Neural progenitor cell (in vitro differentiated cells): ENCODE results near the gene CTTN. TPM values are rescaled to one million over a fixed set of nuclear protein-coding genes. Genes with fewer than 3 reads are reported as not detected.

ENCODE experiments used
- DNase-seq: peaks from one replicate; pipeline ENCODE4 v3.0.0-alpha.2; 2016; ENCODE audit warnings: low spot score
- H2AFZ ChIP-seq: fragments of 200-600 bp; sonication (generic); replicated peaks from 2 replicates; pipeline ENCODE4 v1.6.1; 2016; ENCODE audit warnings: antibody characterized with exemption
- H3F3A ChIP-seq: fragments of 200-600 bp; sonication (generic); 2 replicates; pipeline ENCODE4 v1.6.1; 2016; ENCODE audit warnings: antibody characterized with exemption, low read depth
- H3K27ac ChIP-seq: fragments of 200-600 bp; sonication (generic); 2 replicates; pipeline ENCODE4 v1.5.1; 2016; ENCODE audit warnings: mild to moderate bottlenecking
- H3K27me3 ChIP-seq: fragments of 200-600 bp; sonication (generic); 2 replicates; pipeline ENCODE4 v1.6.1; 2016; ENCODE audit warnings: mild to moderate bottlenecking, moderate library complexity
- H3K36me3 ChIP-seq: fragments of 200-600 bp; sonication (generic); 2 replicates; pipeline ENCODE4 v1.5.1; 2016
- H3K4me1 ChIP-seq: fragments of 200-600 bp; sonication (generic); 2 replicates; pipeline ENCODE4 v1.6.1; 2016; ENCODE audit warnings: mixed run types
- H3K4me2 ChIP-seq: fragments of 200-600 bp; sonication (generic); 2 replicates; pipeline ENCODE4 v1.6.1; 2016
- H3K4me3 ChIP-seq: fragments of 200-600 bp; sonication (generic); 2 replicates; pipeline ENCODE4 v1.5.1; 2016
- H3K79me2 ChIP-seq: fragments of 200-600 bp; sonication (generic); 2 replicates; pipeline ENCODE4 v1.6.1; 2016; ENCODE audit warnings: low read depth
- H3K9ac ChIP-seq: fragments of 200-600 bp; sonication (generic); 2 replicates; pipeline ENCODE4 v1.6.1; 2016
- H3K9me3 ChIP-seq: fragments of 200-600 bp; sonication (generic); 2 replicates; pipeline ENCODE4 v1.5.1; 2016; ENCODE audit warnings: low read depth
- H4K20me1 ChIP-seq: fragments of 200-600 bp; sonication (generic); 2 replicates; pipeline ENCODE4 v1.6.1; 2016; ENCODE audit warnings: low read depth
- H3K27ac Mint-ChIP-seq: 3 replicates; pipeline ENCODE4 v1.8.0; 2021; ENCODE audit warnings: mixed read lengths
- H3K27me3 Mint-ChIP-seq: 2 replicates; pipeline ENCODE4 v1.8.0; 2022; ENCODE audit warnings: low read depth, mild to moderate bottlenecking, inconsistent platforms, moderate library complexity, mixed read lengths; ENCODE audit not compliant: insufficient read depth
- H3K36me3 Mint-ChIP-seq: 3 replicates; pipeline ENCODE4 v1.8.0; 2021; ENCODE audit warnings: mixed read lengths
- H3K4me1 Mint-ChIP-seq: 3 replicates; pipeline ENCODE4 v1.8.0; 2021; ENCODE audit warnings: mixed read lengths
- H3K4me3 Mint-ChIP-seq: 3 replicates; pipeline ENCODE4 v1.8.0; 2021; ENCODE audit warnings: mild to moderate bottlenecking, moderate library complexity, mixed read lengths
- H3K9me3 Mint-ChIP-seq: 3 replicates; pipeline ENCODE4 v1.8.0; 2020; ENCODE audit warnings: mixed read lengths
- CTCF ChIP-seq: fragments of 200-600 bp; sonication (generic); IDR thresholded peaks from 2 replicates; pipeline ENCODE4 v1.5.1; 2017; ENCODE audit warnings: antibody characterized with exemption, mild to moderate bottlenecking
- EZH2 ChIP-seq: fragments of 200-600 bp; sonication (generic); IDR thresholded peaks from 2 replicates; pipeline ENCODE4 v1.6.1; 2017; ENCODE audit warnings: antibody characterized with exemption, mild to moderate bottlenecking, moderate library complexity
- EZH2phosphoT487 ChIP-seq: fragments of 200-600 bp; sonication (generic); IDR thresholded peaks from 2 replicates; pipeline ENCODE4 v1.6.1; 2017; ENCODE audit warnings: antibody characterized with exemption
- total RNA-seq: library from RNA; depleted of rRNA; stranded (reverse); fragments of >200 nt; gene quantifications from 2 replicates; pipeline ENCODE4 v1.2.3, GENCODE V29; 2015; ENCODE audit warnings: low replicate concordance

The CTTN gene
- total RNA-seq, 1 donor from 2014 or later = 200 TPM

DNA sequence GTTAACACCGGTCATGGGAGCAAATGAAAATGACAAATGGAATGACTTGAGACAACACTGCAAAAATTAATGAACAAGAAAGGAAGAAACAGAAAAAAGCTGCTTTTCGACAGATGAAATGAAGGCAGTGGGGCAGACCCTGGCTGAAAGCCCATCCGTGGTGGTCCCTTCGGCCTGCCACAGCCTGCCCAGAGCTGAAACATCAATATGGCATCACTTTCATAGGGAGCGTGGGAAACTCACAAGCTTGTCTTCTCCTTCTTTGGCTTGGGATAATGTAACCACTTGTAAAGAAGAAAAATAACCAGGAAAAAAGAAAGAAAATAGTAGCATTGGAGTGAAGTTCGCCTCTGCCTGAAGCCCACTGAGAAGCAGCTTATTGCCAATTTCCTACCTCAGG, 78.8 kb downstream of the CTTN start:
- Histone ChIP-seq H3K4me3 (no peak overlapping the region), H3K9me3 (no peaks in the 10 kb centered on the region), H3K27ac (no peak overlapping the region), H3K27me3 (no peaks in the 10 kb centered on the region), H2AFZ (no peak overlapping the region), H3K4me2 (no peak overlapping the region), H4K20me1 (no peaks in the 10 kb centered on the region), H3K4me1 (peaks cover 2% of the 10 kb centered on the region), H3K9ac (no peak overlapping the region), H3K79me2 (no peaks in the 10 kb centered on the region), H3K36me3 (no peaks in the 10 kb centered on the region), H3F3A (no peaks in the 10 kb centered on the region)
- Mint-ChIP-seq H3K9me3 (no peaks in the 10 kb centered on the region), H3K4me1 (peaks cover 48% of the 10 kb centered on the region), H3K36me3 (no peaks in the 10 kb centered on the region), H3K27ac (peak overlapping the region; percentile 48), H3K27me3 (no peaks in the 10 kb centered on the region), H3K4me3 (peak overlapping the region; percentile 37)
- DNase-seq = no peak
- TF ChIP-seq EZH2phosphoT487 (no peak), EZH2 (no peak), CTCF (no peak)

GRCh38 chr11:70477609-70478008, 79.3 kb downstream of the CTTN start:
- H3K9me3 ChIP-seq = no peaks in the 10 kb centered on the region
- Mint-ChIP-seq H3K4me3 (no peak overlapping the region), H3K27ac (peak overlapping the region; percentile 48)

GRCh38 chr11:70478166-70478890, 80.0 kb downstream of the CTTN start:
- no peak overlapping the region for H3K4me3 ChIP-seq
- no peak overlapping the region for H3K9ac ChIP-seq
- Mint-ChIP-seq H3K36me3 (no peaks in the 10 kb centered on the region), H3K27ac (peak overlapping the region; percentile 93), H3K27me3 (no peaks in the 10 kb centered on the region), H3K4me3 (peak overlapping the region; percentile 31), H3K4me1 (peaks cover 50% of the 10 kb centered on the region), H3K9me3 (no peaks in the 10 kb centered on the region)
- TF ChIP-seq EZH2phosphoT487 (no peak), CTCF (no peak), EZH2 (no peak)
- H2AFZ ChIP-seq = no peak overlapping the region
- H4K20me1 ChIP-seq = no peaks in the 10 kb centered on the region
- no peaks in the 10 kb centered on the region for H3F3A ChIP-seq
- no peak for DNase-seq
- H3K27ac ChIP-seq = no peak overlapping the region
- no peaks in the 10 kb centered on the region for H3K27me3 ChIP-seq
- H3K4me2 ChIP-seq = no peak overlapping the region
- H3K9me3 ChIP-seq = no peaks in the 10 kb centered on the region
- no peaks in the 10 kb centered on the region for H3K79me2 ChIP-seq
- H3K4me1 ChIP-seq = peaks cover 2% of the 10 kb centered on the region
- H3K36me3 ChIP-seq = no peaks in the 10 kb centered on the region

More at GRCh38 chr11:70477609-70478008, 79.3 kb downstream of the CTTN start:
- TF ChIP-seq EZH2phosphoT487 (no peak), CTCF (no peak), EZH2 (no peak)
- no peaks in the 10 kb centered on the region for H4K20me1 ChIP-seq
- Mint-ChIP-seq H3K36me3 (no peaks in the 10 kb centered on the region), H3K27me3 (no peaks in the 10 kb centered on the region), H3K4me1 (peaks cover 50% of the 10 kb centered on the region), H3K9me3 (no peaks in the 10 kb centered on the region)
- no peak overlapping the region for H3K4me3 ChIP-seq
- no peaks in the 10 kb centered on the region for H3F3A ChIP-seq
- H3K36me3 ChIP-seq = no peaks in the 10 kb centered on the region
- no peaks in the 10 kb centered on the region for H3K79me2 ChIP-seq
- H3K27me3 ChIP-seq = no peaks in the 10 kb centered on the region
- H2AFZ ChIP-seq = no peak overlapping the region
- peaks cover 2% of the 10 kb centered on the region for H3K4me1 ChIP-seq
- H3K9ac ChIP-seq = no peak overlapping the region
- H3K27ac ChIP-seq = no peak overlapping the region
- no peak overlapping the region for H3K4me2 ChIP-seq
- no peak for DNase-seq
